ENCODE measurements around the gene GLIS1. TPM values are rescaled to one million over a fixed set of nuclear protein-coding genes. Genes with fewer than 3 reads are reported as not detected.

GLIS1 gene
- polyA plus RNA-seq, 1 donor (not counting 4 experiments of a cell fraction or from before 2014, with no cell fraction given): not detected

DNA sequence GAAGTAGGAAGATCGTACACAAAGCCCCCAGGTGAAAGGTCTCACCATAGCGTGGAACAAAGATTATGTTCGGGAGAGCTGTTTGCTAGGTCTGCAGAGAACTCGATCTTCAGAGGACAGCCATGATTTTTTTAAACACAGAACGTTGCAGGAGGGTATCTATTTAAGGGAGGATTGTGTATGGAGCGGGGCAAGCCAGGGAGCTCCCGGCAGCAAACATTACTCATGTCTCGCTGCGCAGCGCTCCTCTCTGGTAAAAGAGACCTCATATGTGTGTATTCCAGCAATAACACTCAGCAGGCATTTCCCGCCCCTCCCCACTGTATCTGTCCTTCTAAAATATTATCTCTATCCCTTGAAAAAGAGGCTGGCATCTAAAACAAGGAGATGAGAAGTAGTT lies 2.7 kb downstream of the GLIS1 start:
- Histone ChIP-seq H3K4me1 (ENCODE audit: control insufficient read depth, extremely low read depth, insufficient read depth, low read length) (peaks cover 3% of the 10 kb centered on the region), H3K9ac (ENCODE audit: control insufficient read depth, extremely low read depth, insufficient read depth, low read length) (no peak overlapping the region)
- dilution Hi-C loops (cut with MboI; ENCODE audit: extremely low pct_ligation_motif_present, low sequenced_read_pairs): no loop called here

DNA sequence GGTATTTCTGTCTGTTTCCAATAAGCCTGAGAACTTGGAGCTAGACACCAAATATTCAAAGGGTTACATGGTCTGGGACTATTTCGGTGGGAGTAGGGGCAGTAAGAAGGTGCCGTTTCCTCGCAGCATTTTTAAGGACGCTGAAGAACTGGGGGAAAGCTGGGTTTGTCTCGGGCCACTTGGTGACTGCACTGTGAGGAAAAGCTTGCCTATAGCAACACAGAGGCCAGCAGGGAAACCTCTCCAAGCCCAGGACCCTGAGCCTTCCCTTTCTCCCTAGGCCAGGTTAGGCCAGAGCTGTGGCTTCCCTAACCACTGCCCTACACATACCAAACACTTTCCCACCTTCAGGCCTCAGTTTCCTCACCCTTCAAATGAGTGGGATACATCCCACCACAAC lies 3.3 kb downstream of the GLIS1 start:
- no peak overlapping the region for H3K4me2 ChIP-seq (ENCODE audit: control insufficient read depth, extremely low read depth, insufficient read depth, low read depth, low read length)
- dilution Hi-C loops (cut with MboI; ENCODE audit: extremely low pct_ligation_motif_present, low sequenced_read_pairs): no loop called here
- H3K36me3 ChIP-seq (ENCODE audit: control insufficient read depth in 2 of 2, extremely low read depth in 1 of 2, insufficient read depth in 2 of 2, low read length in 2 of 2): no peaks in the 10 kb centered on the region
- no peak overlapping the region for H3K9ac ChIP-seq (ENCODE audit: control insufficient read depth, extremely low read depth, insufficient read depth, low read length)
- H3K9me3 ChIP-seq (ENCODE audit: control insufficient read depth, low read depth, low read length): no peaks in the 10 kb centered on the region
- FAIRE-seq (no peak), DNase-seq (ENCODE audit: low read depth, low spot score) (no peak)
- H3K9me1 ChIP-seq (ENCODE audit: control insufficient read depth, extremely low read depth, insufficient read depth, low read length): no peaks in the 10 kb centered on the region
- H3K27me3 ChIP-seq (ENCODE audit: control insufficient read depth, extremely low read depth, insufficient read depth, low read length): peaks cover 62% of the 10 kb centered on the region
- no peak overlapping the region for H3K4me3 ChIP-seq (ENCODE audit: control insufficient read depth in 2 of 3, extremely low read depth in 1 of 3, insufficient read depth in 2 of 3, low read depth in 1 of 3, low read length in 3 of 3)
- no peaks in the 10 kb centered on the region for H3K79me2 ChIP-seq (ENCODE audit: control insufficient read depth, insufficient read depth, low read length)
- TF ChIP-seq EZH2 (IDR thresholded peaks at IDR 0.05; ENCODE audit: low read length): peak; percentile 10
- TF ChIP-seq, protein P1, sequence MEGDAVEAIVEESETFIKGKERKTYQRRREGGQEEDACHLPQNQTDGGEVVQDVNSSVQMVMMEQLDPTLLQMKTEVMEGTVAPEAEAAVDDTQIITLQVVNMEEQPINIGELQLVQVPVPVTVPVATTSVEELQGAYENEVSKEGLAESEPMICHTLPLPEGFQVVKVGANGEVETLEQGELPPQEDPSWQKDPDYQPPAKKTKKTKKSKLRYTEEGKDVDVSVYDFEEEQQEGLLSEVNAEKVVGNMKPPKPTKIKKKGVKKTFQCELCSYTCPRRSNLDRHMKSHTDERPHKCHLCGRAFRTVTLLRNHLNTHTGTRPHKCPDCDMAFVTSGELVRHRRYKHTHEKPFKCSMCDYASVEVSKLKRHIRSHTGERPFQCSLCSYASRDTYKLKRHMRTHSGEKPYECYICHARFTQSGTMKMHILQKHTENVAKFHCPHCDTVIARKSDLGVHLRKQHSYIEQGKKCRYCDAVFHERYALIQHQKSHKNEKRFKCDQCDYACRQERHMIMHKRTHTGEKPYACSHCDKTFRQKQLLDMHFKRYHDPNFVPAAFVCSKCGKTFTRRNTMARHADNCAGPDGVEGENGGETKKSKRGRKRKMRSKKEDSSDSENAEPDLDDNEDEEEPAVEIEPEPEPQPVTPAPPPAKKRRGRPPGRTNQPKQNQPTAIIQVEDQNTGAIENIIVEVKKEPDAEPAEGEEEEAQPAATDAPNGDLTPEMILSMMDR (optimal IDR thresholded peaks at IDR 0.05 in 1 of 3, IDR thresholded peaks at IDR 0.05 in 1 of 3, conservative IDR thresholded peaks at IDR 0.05 in 1 of 3; ENCODE audit: extremely low read depth in 1 of 3, insufficient read depth in 2 of 3, low read length in 3 of 3): no peak
- no peak overlapping the region for H3K27ac ChIP-seq (ENCODE audit: control insufficient read depth, insufficient read depth, low read length)
- H3K4me1 ChIP-seq (ENCODE audit: control insufficient read depth, extremely low read depth, insufficient read depth, low read length): peaks cover 3% of the 10 kb centered on the region
- H4K20me1 ChIP-seq (ENCODE audit: control insufficient read depth, extremely low read depth, insufficient read depth, low read length): no peaks in the 10 kb centered on the region
- H2AFZ ChIP-seq (ENCODE audit: control insufficient read depth, low read length): no peak overlapping the region

More for the DNA sequence above, 2.7 kb downstream of the GLIS1 start:
- H3K36me3 ChIP-seq (ENCODE audit: control insufficient read depth in 2 of 2, extremely low read depth in 1 of 2, insufficient read depth in 2 of 2, low read length in 2 of 2): no peaks in the 10 kb centered on the region
- no peaks in the 10 kb centered on the region for H4K20me1 ChIP-seq (ENCODE audit: control insufficient read depth, extremely low read depth, insufficient read depth, low read length)
- H3K4me3 ChIP-seq (ENCODE audit: control insufficient read depth in 2 of 3, extremely low read depth in 1 of 3, insufficient read depth in 2 of 3, low read depth in 1 of 3, low read length in 3 of 3): no peak overlapping the region
- H3K9me3 ChIP-seq (ENCODE audit: control insufficient read depth, low read depth, low read length): no peaks in the 10 kb centered on the region
- DNase-seq (ENCODE audit: low read depth, low spot score) (no peak), FAIRE-seq (no peak)
- no peak overlapping the region for H3K27ac ChIP-seq (ENCODE audit: control insufficient read depth, insufficient read depth, low read length)
- TF ChIP-seq, protein P1 (optimal IDR thresholded peaks at IDR 0.05 in 1 of 3, IDR thresholded peaks at IDR 0.05 in 1 of 3, conservative IDR thresholded peaks at IDR 0.05 in 1 of 3; ENCODE audit: extremely low read depth in 1 of 3, insufficient read depth in 2 of 3, low read length in 3 of 3): no peak
- no peak for TF ChIP-seq EZH2 (IDR thresholded peaks at IDR 0.05; ENCODE audit: low read length)
- no peaks in the 10 kb centered on the region for H3K79me2 ChIP-seq (ENCODE audit: control insufficient read depth, insufficient read depth, low read length)
- H2AFZ ChIP-seq (ENCODE audit: control insufficient read depth, low read length): no peak overlapping the region
- H3K9me1 ChIP-seq (ENCODE audit: control insufficient read depth, extremely low read depth, insufficient read depth, low read length): no peaks in the 10 kb centered on the region
- no peak overlapping the region for H3K4me2 ChIP-seq (ENCODE audit: control insufficient read depth, extremely low read depth, insufficient read depth, low read depth, low read length)
- peaks cover 56% of the 10 kb centered on the region for H3K27me3 ChIP-seq (ENCODE audit: control insufficient read depth, extremely low read depth, insufficient read depth, low read length)

Data from keratinocyte (primary cell).